HepG2 (cell line): Measurements from ENCODE around the gene FAM187B. TPM values are rescaled to one million over a fixed set of nuclear protein-coding genes. Genes with fewer than 3 reads are reported as not detected.

Experiments used
- ATAC-seq: fragments of 200-7000 bp; cut with Tn5 transposase; 3 replicates; pipeline ENCODE4 v1.9.1; 2020; ENCODE audit warnings: mild to moderate bottlenecking, moderate library complexity
- BruUV-seq: library from RNA; stranded (reverse); fragments of 400-500 nt; replicated peaks from 2 replicates; lab custom pipeline; 2021; lab: Mats Ljungman, UMichigan
- CTCF ChIA-PET: fragments of 300-600 bp; formaldehyde crosslinking; extraction: SDS; loops from one replicate; lab custom pipeline; 2021; ENCODE audit warnings: low total read pairs, inconsistent platforms, low intra/inter-chr PET ratio; lab: Yijun Ruan, JAX
- POLR2A ChIA-PET: fragments of 350-600 bp; sonication (Branson Sonifier 250); formaldehyde crosslinking; loops from one replicate; lab custom pipeline; 2020; ENCODE audit warnings: antibody characterized with exemption, inconsistent platforms; lab: Yijun Ruan, JAX
- DNase-seq: peaks from one replicate; pipeline ENCODE4 v3.0.0-alpha.2; 2015; ENCODE audit warnings: low spot score
- FAIRE-seq: peaks from 3 replicates; lab custom pipeline; 2011; peaks lifted over from hg19 to GRCh38; lab: Jason Lieb, UNC
- H2AFZ ChIP-seq: one replicate; pipeline ENCODE4 v1.6.1; 2011; ENCODE audit warnings: low read length, inconsistent platforms
- H3K27ac ChIP-seq: fragments of 300-600 bp; 3 replicates; pipeline ENCODE4 v1.8.0; 2011; ENCODE audit warnings: mixed run types, mild to moderate bottlenecking, mixed read lengths, low read length, inconsistent platforms; ENCODE audit not compliant: insufficient read depth; ENCODE audit errors: extremely low read length
- H3K27me3 ChIP-seq, 2 experiments: fragments of 200-600 bp in 1 of 2; 2 replicates in 1 of 2; 3 replicates in 1 of 2; pipeline versions ENCODE4 v1.6.0 to v1.8.0; 2011; ENCODE audit warnings: low read length in 2 of 2, mild to moderate bottlenecking in 2 of 2, moderate library complexity in 2 of 2, inconsistent platforms in 1 of 2; ENCODE audit not compliant: insufficient read depth in 2 of 2, control insufficient read depth in 1 of 2
- H3K36me3 ChIP-seq, 2 experiments: fragments of 200-600 bp in 1 of 2; replicated peaks in 1 of 2; 2 replicates in 1 of 2; 3 replicates in 1 of 2; pipeline versions ENCODE4 v1.5.1 to v1.8.0; 2011; ENCODE audit warnings: low read length in 2 of 2, inconsistent platforms in 1 of 2; ENCODE audit not compliant: insufficient read depth in 2 of 2, control insufficient read depth in 1 of 2
- H3K4me1 ChIP-seq: 2 replicates; pipeline ENCODE4 v1.5.1; 2012; ENCODE audit warnings: low read length, inconsistent platforms; ENCODE audit not compliant: insufficient read depth
- H3K4me2 ChIP-seq: 2 replicates; pipeline ENCODE4 v1.6.0; 2011; ENCODE audit warnings: low read depth, low read length, inconsistent platforms
- H3K4me3 ChIP-seq, 3 experiments: fragments of 200-600 bp in 1 of 3; sonication (generic), shearing (Covaris generic) in 1 of 3; replicated peaks in 1 of 3; 2 replicates each; pipeline ENCODE4 v1.5.1; 2011 to 2016; ENCODE audit warnings: low read length in 3 of 3, inconsistent platforms in 2 of 3, low read depth in 2 of 3, mild to moderate bottlenecking in 2 of 3, control low read depth in 1 of 3, mixed read lengths in 1 of 3; ENCODE audit not compliant: insufficient read depth in 1 of 3
- H3K79me2 ChIP-seq: one replicate; pipeline ENCODE4 v1.6.1; 2011; ENCODE audit warnings: low read length, inconsistent platforms; ENCODE audit not compliant: insufficient read depth
- H3K9ac ChIP-seq: 2 replicates; pipeline ENCODE4 v1.6.0; 2011; ENCODE audit warnings: mild to moderate bottlenecking, low read depth, low read length, inconsistent platforms; ENCODE audit not compliant: insufficient read depth
- H3K9me3 ChIP-seq: 2 replicates; pipeline ENCODE4 v1.5.1; 2012; ENCODE audit warnings: mild to moderate bottlenecking, low read length
- H4K20me1 ChIP-seq: 2 replicates; pipeline ENCODE4 v1.6.0; 2011; ENCODE audit warnings: inconsistent platforms, mild to moderate bottlenecking, low read length, moderate library complexity; ENCODE audit not compliant: insufficient read depth
- AGO1 ChIP-seq: fragments of 200-400 bp; formaldehyde crosslinking; IDR thresholded peaks from 2 replicates; pipeline ENCODE4 v1.6.1; 2017; ENCODE audit warnings: mild to moderate bottlenecking, low read depth, low read length, moderate library complexity; ENCODE audit not compliant: poor library complexity, severe bottlenecking
- AGO2 ChIP-seq: fragments of 200-400 bp; formaldehyde crosslinking; optimal IDR thresholded peaks from 2 replicates; pipeline ENCODE3; 2017; ENCODE audit warnings: mild to moderate bottlenecking, low read depth, low read length, moderate library complexity
- AKAP8 ChIP-seq: sonication (generic); formaldehyde crosslinking; IDR thresholded peaks from 2 replicates; pipeline ENCODE4 v1.5.1; 2020; ENCODE audit warnings: mild to moderate bottlenecking, missing genetic modification reagents
- HOXA3 ChIP-seq: sonication (generic); formaldehyde crosslinking; IDR thresholded peaks from 2 replicates; pipeline ENCODE4 v1.5.0; 2020; ENCODE audit warnings: missing genetic modification reagents
- NONO ChIP-seq, 2 experiments: fragments of 450-650 bp in 1 of 2; sonication (generic) in 1 of 2; formaldehyde crosslinking in 1 of 2; IDR thresholded peaks in 1 of 2; conservative IDR thresholded peaks in 1 of 2; 2 replicates each; pipeline versions ENCODE4 v1.6.1 to v1.8.0; 2017 to 2022; ENCODE audit warnings: mild to moderate bottlenecking in 1 of 2, missing genetic modification reagents in 1 of 2, moderate library complexity in 1 of 2
- POLR2A ChIP-seq, 2 experiments: IDR thresholded peaks; 2 replicates each; pipeline ENCODE4 v1.6.1; 2011; ENCODE audit warnings: low read depth in 2 of 2, low read length in 2 of 2, mild to moderate bottlenecking in 1 of 2, moderate library complexity in 1 of 2; ENCODE audit not compliant: insufficient read depth in 1 of 2
- POLR2AphosphoS5 ChIP-seq: IDR thresholded peaks from 2 replicates; pipeline ENCODE4 v1.6.1; 2012; ENCODE audit warnings: low read depth, low read length
- POLR2G ChIP-seq: fragments of 200-400 bp; formaldehyde crosslinking; IDR thresholded peaks from 2 replicates; pipeline ENCODE4 v1.6.1; 2018; ENCODE audit warnings: mild to moderate bottlenecking, low read depth, low read length, moderate library complexity
- REPIN1 ChIP-seq: sonication (generic); formaldehyde crosslinking; IDR thresholded peaks from 2 replicates; pipeline ENCODE4 v1.8.0; 2022; ENCODE audit warnings: missing genetic modification reagents, low read depth, mild to moderate bottlenecking, borderline replicate concordance
- ZNF503 ChIP-seq: sonication (generic); formaldehyde crosslinking; IDR thresholded peaks from 2 replicates; pipeline ENCODE4 v1.4.0; 2020; ENCODE audit warnings: missing genetic modification reagents
- ZNF629 ChIP-seq: sonication (generic); formaldehyde crosslinking; conservative IDR thresholded peaks from 2 replicates; pipeline ENCODE4 v1.5.0; 2020; ENCODE audit warnings: missing genetic modification reagents
- WGBS: methylation state at CpG from one replicate; pipeline ENCODE4 v1.1.6; 2017; ENCODE audit warnings: low lambda C conversion rate; 5-methylcytosine and 5-hydroxymethylcytosine counted together
- in situ Hi-C: cut with HindIII; loops from 2 replicates; pipeline ENCODE4 v1.10.0; 2017; ENCODE audit warnings: low pct_unique_long_range_greater_than_20kb; ENCODE audit not compliant: extremely low pct_ligation_motif_present
- intact Hi-C: fragments of 100-400 bp; cut with micrococcal nuclease; formaldehyde crosslinking; loops from one replicate; pipeline ENCODE4 v1.10.0; 2022; ENCODE audit not compliant: unreplicated experiment
- polyA plus RNA-seq, 8 experiments: library from polyadenylated mRNA; depleted of rRNA in 3 of 8; stranded (reverse) in 7 of 8; unstranded in 1 of 8; fragments of >200 nt; fragmentation: Illumina TruSeq in 4 of 8; extraction: Trizol in 4 of 8; gene quantifications; 2 replicates each; pipeline versions ENCODE4 v1.2.1 to v1.2.3, GENCODE V29; 2011 to 2016; ENCODE audit warnings: low read depth in 4 of 8, missing spikeins in 1 of 8, mixed read lengths in 1 of 8; ENCODE audit not compliant: insufficient read depth in 1 of 8
- total RNA-seq, 5 experiments: library from RNA; depleted of rRNA; stranded (reverse); fragments of >200 nt; fragmentation: Illumina TruSeq; extraction: Trizol; gene quantifications; 2 replicates each; pipeline ENCODE4 v1.2.3, GENCODE V29; 2016; ENCODE audit warnings: low read depth in 1 of 5
- TF ChIP-seq, protein P1 (sequence below): sonication (generic); formaldehyde crosslinking; IDR thresholded peaks from 2 replicates; pipeline ENCODE4 v1.5.0; 2020; ENCODE audit warnings: mild to moderate bottlenecking, missing genetic modification reagents
- TF ChIP-seq, protein P2 (sequence below): sonication (generic); formaldehyde crosslinking; IDR thresholded peaks from 2 replicates; pipeline ENCODE4 v1.4.0; 2020; ENCODE audit warnings: missing genetic modification reagents

The FAM187B gene
- total and polyA plus RNA-seq, 2 of the 13 experiments (the other 11 are each of a cell fraction or from before 2014, with no cell fraction given): not detected

- ChIA-PET CTCF (no interaction called here), POLR2A (interaction anchor here (0.8 to 3.2 kb wide), 3 partner anchors 9 to 11 kb away, joined by 3 to 19 read pairs (median 4); no protein-coding TSS in a partner anchor)
- ATAC-seq (no peak), DNase-seq (no peak), FAIRE-seq (no peak)
- no peak overlapping the region for H3K4me2 ChIP-seq
- intact Hi-C loops (loop anchor here (5.0 kb wide), 1 partner anchor 192 kb away; no protein-coding TSS in a partner anchor), in situ Hi-C loops (no loop called here)
- H2AFZ ChIP-seq: no peak overlapping the region
- H4K20me1 ChIP-seq: no peaks in the 10 kb centered on the region
- no peaks in the 10 kb centered on the region for H3K9me3 ChIP-seq
- H3K9ac ChIP-seq: no peak overlapping the region
- H3K36me3 ChIP-seq: peaks cover 12 to 46% of the 10 kb centered on the region in 2 experiments; a peak in 4 of 5 replicates
- no TSS peak for BruUV-seq
- peaks cover 15% of the 10 kb centered on the region for H3K4me1 ChIP-seq
- no peaks in the 10 kb centered on the region for H3K27me3 ChIP-seq
- 81% methylated on average over 6 of the region's 6 CpGs for WGBS
- peak overlapping the region; percentile 26 for H3K27ac ChIP-seq
- H3K79me2 ChIP-seq: peaks cover 15% of the 10 kb centered on the region
- no peak overlapping the region for H3K4me3 ChIP-seq
- TF ChIP-seq NONO (IDR thresholded peaks at IDR 0.05) (no peak), NONO (CRISPR knock-in tag; conservative IDR thresholded peaks at IDR 0.05) (0 out of 2 replicates have a peak, but pooled peaks have one; percentile 14), ZNF503 (no peak), REPIN1 (CRISPR knock-in tag) (0 out of 2 replicates have a peak, but pooled peaks have one; percentile 11), ZNF629 (0 out of 2 replicates have a peak, but pooled peaks have one; percentile 38), POLR2AphosphoS5 (peak; percentile 49; the same call in 1 of the 2 replicates), AGO1 (peak; percentile 55), POLR2G (peak; percentile 24; the same call in 1 of the 2 replicates), POLR2A (IDR thresholded peaks at IDR 0.05; ENCODE audit: insufficient read depth in 1 of 2, low read depth in 2 of 2, low read length in 2 of 2) (peak; percentile 5 to 16; a peak in 2 of 4 replicates), AKAP8 (CRISPR knock-in tag) (peak; percentile 22; the same call in 1 of the 2 replicates), AGO2 (peak; percentile 56), HOXA3 (CRISPR knock-in tag) (no peak)
- TF ChIP-seq, protein P1, sequence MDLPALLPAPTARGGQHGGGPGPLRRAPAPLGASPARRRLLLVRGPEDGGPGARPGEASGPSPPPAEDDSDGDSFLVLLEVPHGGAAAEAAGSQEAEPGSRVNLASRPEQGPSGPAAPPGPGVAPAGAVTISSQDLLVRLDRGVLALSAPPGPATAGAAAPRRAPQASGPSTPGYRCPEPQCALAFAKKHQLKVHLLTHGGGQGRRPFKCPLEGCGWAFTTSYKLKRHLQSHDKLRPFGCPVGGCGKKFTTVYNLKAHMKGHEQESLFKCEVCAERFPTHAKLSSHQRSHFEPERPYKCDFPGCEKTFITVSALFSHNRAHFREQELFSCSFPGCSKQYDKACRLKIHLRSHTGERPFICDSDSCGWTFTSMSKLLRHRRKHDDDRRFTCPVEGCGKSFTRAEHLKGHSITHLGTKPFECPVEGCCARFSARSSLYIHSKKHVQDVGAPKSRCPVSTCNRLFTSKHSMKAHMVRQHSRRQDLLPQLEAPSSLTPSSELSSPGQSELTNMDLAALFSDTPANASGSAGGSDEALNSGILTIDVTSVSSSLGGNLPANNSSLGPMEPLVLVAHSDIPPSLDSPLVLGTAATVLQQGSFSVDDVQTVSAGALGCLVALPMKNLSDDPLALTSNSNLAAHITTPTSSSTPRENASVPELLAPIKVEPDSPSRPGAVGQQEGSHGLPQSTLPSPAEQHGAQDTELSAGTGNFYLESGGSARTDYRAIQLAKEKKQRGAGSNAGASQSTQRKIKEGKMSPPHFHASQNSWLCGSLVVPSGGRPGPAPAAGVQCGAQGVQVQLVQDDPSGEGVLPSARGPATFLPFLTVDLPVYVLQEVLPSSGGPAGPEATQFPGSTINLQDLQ: no peak
- TF ChIP-seq, protein P2, sequence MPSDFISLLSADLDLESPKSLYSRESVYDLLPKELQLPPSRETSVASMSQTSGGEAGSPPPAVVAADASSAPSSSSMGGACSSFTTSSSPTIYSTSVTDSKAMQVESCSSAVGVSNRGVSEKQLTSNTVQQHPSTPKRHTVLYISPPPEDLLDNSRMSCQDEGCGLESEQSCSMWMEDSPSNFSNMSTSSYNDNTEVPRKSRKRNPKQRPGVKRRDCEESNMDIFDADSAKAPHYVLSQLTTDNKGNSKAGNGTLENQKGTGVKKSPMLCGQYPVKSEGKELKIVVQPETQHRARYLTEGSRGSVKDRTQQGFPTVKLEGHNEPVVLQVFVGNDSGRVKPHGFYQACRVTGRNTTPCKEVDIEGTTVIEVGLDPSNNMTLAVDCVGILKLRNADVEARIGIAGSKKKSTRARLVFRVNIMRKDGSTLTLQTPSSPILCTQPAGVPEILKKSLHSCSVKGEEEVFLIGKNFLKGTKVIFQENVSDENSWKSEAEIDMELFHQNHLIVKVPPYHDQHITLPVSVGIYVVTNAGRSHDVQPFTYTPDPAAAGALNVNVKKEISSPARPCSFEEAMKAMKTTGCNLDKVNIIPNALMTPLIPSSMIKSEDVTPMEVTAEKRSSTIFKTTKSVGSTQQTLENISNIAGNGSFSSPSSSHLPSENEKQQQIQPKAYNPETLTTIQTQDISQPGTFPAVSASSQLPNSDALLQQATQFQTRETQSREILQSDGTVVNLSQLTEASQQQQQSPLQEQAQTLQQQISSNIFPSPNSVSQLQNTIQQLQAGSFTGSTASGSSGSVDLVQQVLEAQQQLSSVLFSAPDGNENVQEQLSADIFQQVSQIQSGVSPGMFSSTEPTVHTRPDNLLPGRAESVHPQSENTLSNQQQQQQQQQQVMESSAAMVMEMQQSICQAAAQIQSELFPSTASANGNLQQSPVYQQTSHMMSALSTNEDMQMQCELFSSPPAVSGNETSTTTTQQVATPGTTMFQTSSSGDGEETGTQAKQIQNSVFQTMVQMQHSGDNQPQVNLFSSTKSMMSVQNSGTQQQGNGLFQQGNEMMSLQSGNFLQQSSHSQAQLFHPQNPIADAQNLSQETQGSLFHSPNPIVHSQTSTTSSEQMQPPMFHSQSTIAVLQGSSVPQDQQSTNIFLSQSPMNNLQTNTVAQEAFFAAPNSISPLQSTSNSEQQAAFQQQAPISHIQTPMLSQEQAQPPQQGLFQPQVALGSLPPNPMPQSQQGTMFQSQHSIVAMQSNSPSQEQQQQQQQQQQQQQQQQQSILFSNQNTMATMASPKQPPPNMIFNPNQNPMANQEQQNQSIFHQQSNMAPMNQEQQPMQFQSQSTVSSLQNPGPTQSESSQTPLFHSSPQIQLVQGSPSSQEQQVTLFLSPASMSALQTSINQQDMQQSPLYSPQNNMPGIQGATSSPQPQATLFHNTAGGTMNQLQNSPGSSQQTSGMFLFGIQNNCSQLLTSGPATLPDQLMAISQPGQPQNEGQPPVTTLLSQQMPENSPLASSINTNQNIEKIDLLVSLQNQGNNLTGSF: no peak
Measured at GRCh38 chr19:35265126-35265899, 36.8 kb upstream of the FAM187B start.
